Forelimb muscle (tissue), 1 donor: Measurements from ENCODE around the gene IRAG1. TPM values are rescaled to one million over a fixed set of nuclear protein-coding genes. Genes with fewer than 3 reads are reported as not detected.

ENCODE experiments used
- DNase-seq: peaks from one replicate; pipeline ENCODE4 v3.0.0-alpha.2; 2013; ENCODE audit warnings: low read depth
- polyA plus RNA-seq: library from polyadenylated mRNA; unstranded; fragments of 120-200 nt; gene quantifications from one replicate; pipeline ENCODE4 v1.2.1, GENCODE V29; 2013; ENCODE audit not compliant: insufficient read length

The IRAG1 gene
- polyA plus RNA-seq, 1 donor, result 4.9 TPM

- no peak for DNase-seq
Observed at GRCh38 chr11:10646005-10646404, 47.5 kb downstream of the IRAG1 start.

GRCh38 chr11:10645212-10645795 lies 48.3 kb downstream of the IRAG1 start:
- no peak for DNase-seq

Other genes starting within 250 kb of the IRAG1 start
- gene AMPD3, start 238.5 kb downstream of the IRAG1 start, polyA plus RNA-seq, result 5.3 TPM
- gene RNF141, start 152.6 kb downstream of the IRAG1 start, polyA plus RNA-seq, result 23.0 TPM
- gene LYVE1, start 125.1 kb downstream of the IRAG1 start, polyA plus RNA-seq, result 66.6 TPM
- gene CTR9, start 57.5 kb upstream of the IRAG1 start, polyA plus RNA-seq, result 28.7 TPM
- 709 TPM for gene EIF4G2, start 115.2 kb upstream of the IRAG1 start, polyA plus RNA-seq
- 74.9 TPM for gene ZBED5, start 164.3 kb upstream of the IRAG1 start, polyA plus RNA-seq